PC-3 (cell line): ENCODE data around the gene KCNK5. TPM values are rescaled to one million over a fixed set of nuclear protein-coding genes. Genes with fewer than 3 reads are reported as not detected.

Experiments
- ATAC-seq: fragments of 200-7000 bp; cut with Tn5 transposase; 2 replicates; pipeline ENCODE4 v1.9.1; 2020; ENCODE audit warnings: mild to moderate bottlenecking, moderate library complexity
- BruUV-seq: library from RNA; stranded (reverse); fragments of 400-500 nt; replicated peaks from 2 replicates; lab custom pipeline; 2021; lab: Mats Ljungman, UMichigan
- CTCF ChIA-PET: fragments of 300-600 bp; sonication (Branson Sonifier 250); formaldehyde crosslinking; loops from one replicate; lab custom pipeline; 2022; ENCODE audit warnings: antibody characterized with exemption; lab: Charles Lee
- POLR2A ChIA-PET: fragments of 300-600 bp; sonication (Branson Sonifier 250); formaldehyde crosslinking; loops from one replicate; lab custom pipeline; 2022; ENCODE audit warnings: antibody characterized with exemption; ENCODE audit not compliant: unreplicated experiment; lab: Charles Lee
- DNase-seq: peaks from one replicate; pipeline ENCODE4 v3.0.0-alpha.2; 2015
- H2AFZ ChIP-seq: fragments of 300-600 bp; sonication (generic); 2 replicates; pipeline ENCODE4 v1.6.0; 2016; ENCODE audit warnings: antibody characterized with exemption, low read length
- H3F3A ChIP-seq: fragments of 300-600 bp; sonication (generic); one replicate; pipeline ENCODE4 v1.6.0; 2017; ENCODE audit warnings: antibody characterized with exemption, low read length, control low read depth, mild to moderate bottlenecking; ENCODE audit not compliant: unreplicated experiment
- H3K27ac ChIP-seq: fragments of 300-600 bp; sonication (generic); 2 replicates; pipeline ENCODE4 v1.5.1; 2016; ENCODE audit warnings: mild to moderate bottlenecking, low read length
- H3K27me3 ChIP-seq: fragments of 300-600 bp; sonication (generic); 2 replicates; pipeline ENCODE4 v1.6.1; 2016; ENCODE audit warnings: low read length, mixed read lengths
- H3K36me3 ChIP-seq: fragments of 300-600 bp; sonication (generic); 2 replicates; pipeline ENCODE4 v1.6.1; 2016; ENCODE audit warnings: low read depth, mixed run types, low read length, mixed read lengths
- H3K4me1 ChIP-seq: fragments of 300-600 bp; sonication (generic); 2 replicates; pipeline ENCODE4 v1.5.1; 2016; ENCODE audit warnings: low read length; ENCODE audit not compliant: insufficient read depth
- H3K4me2 ChIP-seq: fragments of 300-600 bp; sonication (generic); 2 replicates; pipeline ENCODE4 v1.6.0; 2016; ENCODE audit warnings: low read length
- H3K4me3 ChIP-seq: fragments of 300-600 bp; sonication (generic); 2 replicates; pipeline ENCODE4 v1.5.1; 2016; ENCODE audit warnings: mild to moderate bottlenecking, low read length, mixed read lengths
- H3K79me2 ChIP-seq: fragments of 300-600 bp; sonication (generic); 2 replicates; pipeline ENCODE4 v1.6.1; 2017; ENCODE audit warnings: low read length, mixed read lengths
- H3K9ac ChIP-seq: fragments of 300-600 bp; sonication (generic); 2 replicates; pipeline ENCODE4 v1.6.0; 2016; ENCODE audit warnings: mild to moderate bottlenecking, low read length
- H3K9me2 ChIP-seq: fragments of 300-600 bp; sonication (generic); replicated peaks from 2 replicates; pipeline ENCODE4 v1.6.1; 2016; ENCODE audit warnings: mixed run types, low read length, mixed read lengths
- H3K9me3 ChIP-seq: fragments of 300-600 bp; sonication (generic); 2 replicates; pipeline ENCODE4 v1.6.1; 2016; ENCODE audit warnings: low read length, mixed read lengths
- H4K20me1 ChIP-seq: fragments of 300-600 bp; sonication (generic); 2 replicates; pipeline ENCODE4 v1.6.1; 2016; ENCODE audit warnings: low read length, mixed read lengths
- EZH2 ChIP-seq: fragments of 300-600 bp; sonication (generic); IDR thresholded peaks from one replicate; pipeline ENCODE4 v1.6.1; 2017; ENCODE audit warnings: antibody characterized with exemption, mild to moderate bottlenecking, low read length; ENCODE audit not compliant: unreplicated experiment
- EZH2phosphoT487 ChIP-seq: fragments of 300-600 bp; sonication (generic); IDR thresholded peaks from 2 replicates; pipeline ENCODE4 v1.6.1; 2018; ENCODE audit warnings: mild to moderate bottlenecking, antibody characterized with exemption, low read length, borderline replicate concordance
- intact Hi-C: fragments of 100-400 bp; cut with micrococcal nuclease; formaldehyde crosslinking; loops from 2 replicates; pipeline ENCODE4 v1.9.0; 2023
- total RNA-seq: library from RNA; depleted of rRNA; stranded (reverse); fragments of >200 nt; gene quantifications from 2 replicates; pipeline ENCODE4 v1.2.3, GENCODE V29; 2014
- TF ChIP-seq, protein P1 (sequence below): fragments of 300-600 bp; sonication (generic); conservative IDR thresholded peaks from 2 replicates; pipeline ENCODE4 v1.5.1; 2017; ENCODE audit warnings: antibody characterized with exemption, low read depth, mild to moderate bottlenecking, low read length

The KCNK5 gene
- total RNA-seq, 1 experiment from 2014 or later = 3.5 TPM

- Histone ChIP-seq H3K9ac (no peak overlapping the region), H3K79me2 (no peaks in the 10 kb centered on the region), H3K9me2 (no peaks in the 10 kb centered on the region), H3K9me3 (no peaks in the 10 kb centered on the region), H3K4me3 (no peak overlapping the region), H3K4me1 (no peaks in the 10 kb centered on the region), H4K20me1 (no peaks in the 10 kb centered on the region), H2AFZ (no peak overlapping the region), H3K27me3 (no peaks in the 10 kb centered on the region), H3K36me3 (no peaks in the 10 kb centered on the region), H3K4me2 (no peak overlapping the region), H3K27ac (no peak overlapping the region), H3F3A (no peaks in the 10 kb centered on the region)
- POLR2A ChIA-PET = no interaction called here
- BruUV-seq = no TSS peak
- intact Hi-C loops = no loop called here
- no peak for ATAC-seq
- CTCF ChIA-PET = no interaction called here
- TF ChIP-seq, protein P1, sequence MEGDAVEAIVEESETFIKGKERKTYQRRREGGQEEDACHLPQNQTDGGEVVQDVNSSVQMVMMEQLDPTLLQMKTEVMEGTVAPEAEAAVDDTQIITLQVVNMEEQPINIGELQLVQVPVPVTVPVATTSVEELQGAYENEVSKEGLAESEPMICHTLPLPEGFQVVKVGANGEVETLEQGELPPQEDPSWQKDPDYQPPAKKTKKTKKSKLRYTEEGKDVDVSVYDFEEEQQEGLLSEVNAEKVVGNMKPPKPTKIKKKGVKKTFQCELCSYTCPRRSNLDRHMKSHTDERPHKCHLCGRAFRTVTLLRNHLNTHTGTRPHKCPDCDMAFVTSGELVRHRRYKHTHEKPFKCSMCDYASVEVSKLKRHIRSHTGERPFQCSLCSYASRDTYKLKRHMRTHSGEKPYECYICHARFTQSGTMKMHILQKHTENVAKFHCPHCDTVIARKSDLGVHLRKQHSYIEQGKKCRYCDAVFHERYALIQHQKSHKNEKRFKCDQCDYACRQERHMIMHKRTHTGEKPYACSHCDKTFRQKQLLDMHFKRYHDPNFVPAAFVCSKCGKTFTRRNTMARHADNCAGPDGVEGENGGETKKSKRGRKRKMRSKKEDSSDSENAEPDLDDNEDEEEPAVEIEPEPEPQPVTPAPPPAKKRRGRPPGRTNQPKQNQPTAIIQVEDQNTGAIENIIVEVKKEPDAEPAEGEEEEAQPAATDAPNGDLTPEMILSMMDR = no peak
- TF ChIP-seq EZH2phosphoT487 (no peak), EZH2 (no peak)
- no peak for DNase-seq
These were observed 52.1 kb downstream of the KCNK5 start for GRCh38 chr6:39177130-39177529.

DNA sequence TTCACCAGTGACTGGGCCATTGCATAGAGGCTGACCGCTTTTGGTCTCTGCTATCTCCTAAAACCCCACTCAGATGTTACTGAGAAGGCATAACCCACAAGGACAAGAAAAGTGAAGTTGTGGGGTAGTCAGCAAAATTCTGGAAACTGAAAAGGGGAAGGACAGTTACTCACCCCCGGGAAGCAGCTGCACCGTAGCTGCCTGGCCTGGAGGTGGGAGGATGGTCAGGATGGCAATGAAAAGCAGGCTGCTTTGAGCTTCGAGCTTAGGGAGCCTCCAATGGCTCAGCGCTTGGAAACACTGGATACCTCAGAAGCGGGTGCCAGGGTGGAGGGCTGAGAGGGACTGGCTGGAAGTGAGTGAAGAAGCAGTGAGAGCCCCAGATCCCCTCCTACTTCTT is 56.0 kb downstream of the KCNK5 start:
- DNase-seq = no peak
- ChIA-PET CTCF (no interaction called here), POLR2A (no interaction called here)
- Histone ChIP-seq H3K27me3 (peaks cover 7% of the 10 kb centered on the region; the same call in 1 of the 2 replicates), H2AFZ (no peak overlapping the region), H3F3A (no peaks in the 10 kb centered on the region), H3K9me2 (no peaks in the 10 kb centered on the region), H3K36me3 (no peaks in the 10 kb centered on the region), H3K9ac (no peak overlapping the region), H3K79me2 (no peaks in the 10 kb centered on the region), H3K27ac (no peak overlapping the region), H3K4me2 (no peak overlapping the region), H4K20me1 (no peaks in the 10 kb centered on the region), H3K4me3 (no peak overlapping the region), H3K9me3 (no peaks in the 10 kb centered on the region), H3K4me1 (peaks cover 23% of the 10 kb centered on the region)
- ATAC-seq = no peak
- no TSS peak for BruUV-seq
- intact Hi-C loops = no loop called here
- TF ChIP-seq, protein P1 = no peak
- no peak for TF ChIP-seq EZH2phosphoT487

DNA sequence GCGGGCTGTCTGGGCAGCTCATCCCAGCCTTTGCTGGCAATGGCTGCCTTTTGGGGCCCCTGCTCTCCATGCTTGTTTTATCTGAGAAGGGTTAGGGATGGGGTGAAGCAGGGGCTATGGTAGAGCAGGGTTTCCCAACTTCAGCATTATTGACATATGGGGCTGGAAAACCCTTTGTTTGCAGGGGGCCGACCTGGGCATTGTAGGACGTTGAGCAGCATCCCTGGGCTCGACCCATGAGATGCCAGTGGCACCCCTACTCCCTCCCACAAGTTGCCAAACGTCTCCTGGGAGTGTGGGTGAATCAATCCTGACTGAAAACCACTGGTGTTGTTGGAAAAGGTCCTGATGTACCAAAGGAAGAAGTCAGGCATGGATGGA is 56.9 kb downstream of the KCNK5 start:
- ChIA-PET POLR2A (no interaction called here), CTCF (no interaction called here)
- TF ChIP-seq EZH2phosphoT487 (no peak), EZH2 (no peak)
- TF ChIP-seq, protein P1 = no peak
- Histone ChIP-seq H3K4me3 (no peak overlapping the region), H3K9ac (no peak overlapping the region), H3K9me2 (no peaks in the 10 kb centered on the region), H3K9me3 (no peaks in the 10 kb centered on the region), H3K36me3 (no peaks in the 10 kb centered on the region), H3F3A (no peaks in the 10 kb centered on the region), H3K79me2 (no peaks in the 10 kb centered on the region), H3K4me2 (no peak overlapping the region), H2AFZ (no peak overlapping the region), H4K20me1 (no peaks in the 10 kb centered on the region), H3K27ac (no peak overlapping the region), H3K4me1 (peaks cover 26% of the 10 kb centered on the region), H3K27me3 (peaks cover 13% of the 10 kb centered on the region; the same call in 1 of the 2 replicates)
- no peak for DNase-seq
- no TSS peak for BruUV-seq
- no peak for ATAC-seq
- intact Hi-C loops = no loop called here
